Measurements from ENCODE around the gene OBSCN.
"Not testable (repeated sequence)": the region's sequence is repeated elsewhere in the genome, so short reads cannot be mapped to it uniquely, and the experiment has no call there.

The OBSCN gene

GRCh38 chr1:228263636-228264035 is 55.8 kb downstream of the OBSCN start:
- DNase-seq, result no peak

- no peak for DNase-seq
Observed at GRCh38 chr1:228264090-228264829, 56.4 kb downstream of the OBSCN start.

GRCh38 chr1:228265167-228265566 is 57.3 kb downstream of the OBSCN start:
- no peak for DNase-seq

GRCh38 chr1:228267962-228268880 is 60.4 kb downstream of the OBSCN start:
- DNase-seq, result no peak

- DNase-seq, result no peak
Observed at GRCh38 chr1:228268881-228269265, 61.0 kb downstream of the OBSCN start.

GRCh38 chr1:228269431-228269830 is 61.6 kb downstream of the OBSCN start:
- not testable (repeated sequence) for DNase-seq

- DNase-seq, result no peak
Observed at GRCh38 chr1:228270032-228270431, 62.2 kb downstream of the OBSCN start.

- no peak for DNase-seq
Observed at GRCh38 chr1:228271701-228272251, 63.9 kb downstream of the OBSCN start.

GRCh38 chr1:228272331-228272791 is 64.5 kb downstream of the OBSCN start:
- no peak for DNase-seq

- DNase-seq, result no peak
Observed at GRCh38 chr1:228272831-228273571, 65.2 kb downstream of the OBSCN start.

- DNase-seq, result no peak
Observed at GRCh38 chr1:228273720-228274451, 66.0 kb downstream of the OBSCN start.

GRCh38 chr1:228274452-228275178 is 66.8 kb downstream of the OBSCN start:
- DNase-seq, result no peak

GRCh38 chr1:228275179-228275429 is 67.3 kb downstream of the OBSCN start:
- DNase-seq, result no peak

GRCh38 chr1:228275430-228276173 is 67.8 kb downstream of the OBSCN start:
- DNase-seq, result peak; percentile 94

- DNase-seq, result no peak
Observed at GRCh38 chr1:228276174-228276831, 68.5 kb downstream of the OBSCN start.

GRCh38 chr1:228276901-228277490 is 69.2 kb downstream of the OBSCN start:
- DNase-seq, result no peak

- DNase-seq, result no peak
Observed at GRCh38 chr1:228277491-228278431, 69.9 kb downstream of the OBSCN start.

GRCh38 chr1:228278432-228278941 is 70.6 kb downstream of the OBSCN start:
- DNase-seq, result no peak

Measured in CD4-positive, alpha-beta T cell treated with Interleukin-21 for 1 hour (primary cell).